DOHH2 (cell line): Measurements from ENCODE around the gene GLRA1.

ENCODE experiments used
- CTCF ChIP-seq: fragments of 200-600 bp; sonication (generic); IDR thresholded peaks from one replicate; pipeline ENCODE4 v1.5.1; 2014; ENCODE audit warnings: antibody characterized with exemption, mild to moderate bottlenecking, low read depth, low read length; ENCODE audit not compliant: poor library complexity, severe bottlenecking
- EZH2phosphoT487 ChIP-seq: fragments of 200-600 bp; sonication (generic); IDR thresholded peaks from 2 replicates; pipeline ENCODE4 v1.6.1; 2017; ENCODE audit warnings: borderline replicate concordance, mild to moderate bottlenecking, antibody characterized with exemption, low read length, moderate library complexity, mixed read lengths

GRCh38 chr5:151924564-151925301 is at the start of gene GLRA1:
- no peak for TF ChIP-seq CTCF
- TF ChIP-seq EZH2phosphoT487 = no peak
